KMS-11 (cell line): ENCODE results near the gene CBL.
A peak's percentile ranks its signal among the peaks of the same experiment; 100 is the strongest.

Source experiments
- H2AFZ ChIP-seq: fragments of 200-600 bp; sonication (generic); 2 replicates; pipeline ENCODE4 v1.6.1; 2016; ENCODE audit warnings: antibody characterized with exemption, mixed run types, low read depth
- H3K27ac ChIP-seq: fragments of 200-600 bp; sonication (generic); 2 replicates; pipeline ENCODE4 v1.6.1; 2016; ENCODE audit warnings: mild to moderate bottlenecking, mixed run types
- H3K27me3 ChIP-seq: fragments of 200-600 bp; sonication (generic); 2 replicates; pipeline ENCODE4 v1.6.1; 2017; ENCODE audit warnings: mild to moderate bottlenecking, low read depth, mixed run types, moderate library complexity; ENCODE audit not compliant: insufficient read depth
- H3K36me3 ChIP-seq: fragments of 200-600 bp; sonication (generic); 2 replicates; pipeline ENCODE4 v1.6.1; 2017; ENCODE audit warnings: mild to moderate bottlenecking, mixed run types; ENCODE audit not compliant: insufficient read depth
- H3K4me1 ChIP-seq: fragments of 200-600 bp; sonication (generic); 2 replicates; pipeline ENCODE4 v1.6.1; 2016; ENCODE audit warnings: mild to moderate bottlenecking, low read depth, mixed run types; ENCODE audit not compliant: poor library complexity, severe bottlenecking
- H3K4me2 ChIP-seq: fragments of 200-600 bp; sonication (generic); 2 replicates; pipeline ENCODE4 v1.7.0; 2016; ENCODE audit warnings: mild to moderate bottlenecking, mixed run types
- H3K4me3 ChIP-seq: fragments of 200-600 bp; sonication (generic); IDR thresholded peaks from 2 replicates; pipeline ENCODE4 v1.6.1; 2017; ENCODE audit warnings: low read depth, low read length, mixed read lengths; ENCODE audit not compliant: insufficient read depth
- H3K79me2 ChIP-seq: fragments of 200-600 bp; sonication (generic); 2 replicates; pipeline ENCODE4 v1.6.1; 2016; ENCODE audit warnings: low read depth, mixed run types; ENCODE audit not compliant: insufficient read depth
- H3K9ac ChIP-seq: fragments of 200-600 bp; sonication (generic); 2 replicates; pipeline ENCODE4 v1.6.1; 2016; ENCODE audit warnings: mild to moderate bottlenecking, mixed run types
- H4K20me1 ChIP-seq: fragments of 200-600 bp; sonication (generic); 2 replicates; pipeline ENCODE4 v1.6.1; 2016; ENCODE audit warnings: mild to moderate bottlenecking, mixed run types; ENCODE audit not compliant: insufficient read depth
- CTCF ChIP-seq: fragments of 200-600 bp; sonication (generic); conservative IDR thresholded peaks from 2 replicates; pipeline ENCODE4 v1.6.1; 2017; ENCODE audit warnings: low read depth, mild to moderate bottlenecking, antibody characterized with exemption, low read length, moderate library complexity, mixed read lengths

CBL gene

GRCh38 chr11:119168471-119169281 lies 37.5 kb upstream of the CBL start, which contains the start of gene NLRX1:
Gene NLRX1 (plus strand): TSS chr11:119168725. CDS start chr11:119171404, 2,679 bp downstream.
- Histone ChIP-seq H3K9ac (peak within 1 kb of the TSS; percentile 86), H2AFZ (peak within 1 kb of the TSS; percentile 75), H3K4me1 (no peaks in the 10 kb centered on the region), H3K79me2 (no peaks in the 10 kb centered on the region), H3K4me3 (no peak within 1 kb of the TSS), H3K36me3 (no peaks in the 10 kb centered on the region), H3K27me3 (no peaks in the 10 kb centered on the region), H3K4me2 (peak within 1 kb of the TSS; percentile 60), H4K20me1 (no peaks in the 10 kb centered on the region), H3K27ac (peak within 1 kb of the TSS; percentile 51)
- peak; percentile 64 for TF ChIP-seq CTCF

GRCh38 chr11:119169282-119169719 lies 36.8 kb upstream of the CBL start:
- Histone ChIP-seq H3K27ac (no peak overlapping the region), H3K36me3 (no peaks in the 10 kb centered on the region), H3K27me3 (no peaks in the 10 kb centered on the region), H3K79me2 (no peaks in the 10 kb centered on the region), H2AFZ (peak overlapping the region; percentile 75), H3K4me3 (no peak overlapping the region), H3K4me2 (peak overlapping the region; percentile 60), H3K9ac (peak overlapping the region; percentile 86; the same call in 1 of the 2 replicates), H4K20me1 (no peaks in the 10 kb centered on the region), H3K4me1 (no peaks in the 10 kb centered on the region)
- TF ChIP-seq CTCF = no peak

- H3K4me3 ChIP-seq = no peak overlapping the region
- H3K9ac ChIP-seq = no peak overlapping the region
- no peaks in the 10 kb centered on the region for H3K27me3 ChIP-seq
- TF ChIP-seq CTCF = no peak
- H3K4me2 ChIP-seq = no peak overlapping the region
- no peak overlapping the region for H2AFZ ChIP-seq
- no peaks in the 10 kb centered on the region for H3K36me3 ChIP-seq
- H3K4me1 ChIP-seq = no peaks in the 10 kb centered on the region
- H3K79me2 ChIP-seq = no peaks in the 10 kb centered on the region
- no peak overlapping the region for H3K27ac ChIP-seq
- no peaks in the 10 kb centered on the region for H4K20me1 ChIP-seq
Observed at GRCh38 chr11:119172513-119172912, 33.6 kb upstream of the CBL start.

- Histone ChIP-seq H3K36me3 (no peaks in the 10 kb centered on the region), H3K4me3 (no peak overlapping the region)
Observed at GRCh38 chr11:119173453-119173852, 32.7 kb upstream of the CBL start.

More at GRCh38 chr11:119173453-119173852, 32.7 kb upstream of the CBL start:
- H3K4me2 ChIP-seq = no peak overlapping the region
- no peak for TF ChIP-seq CTCF
- H3K9ac ChIP-seq = no peak overlapping the region
- no peak overlapping the region for H2AFZ ChIP-seq
- no peaks in the 10 kb centered on the region for H3K27me3 ChIP-seq
- no peaks in the 10 kb centered on the region for H3K4me1 ChIP-seq
- H3K27ac ChIP-seq = no peak overlapping the region
- no peaks in the 10 kb centered on the region for H4K20me1 ChIP-seq
- no peaks in the 10 kb centered on the region for H3K79me2 ChIP-seq
